Keratinocyte (primary cell): Measurements from ENCODE around the gene APBB2. TPM values are rescaled to one million over a fixed set of nuclear protein-coding genes. Genes with fewer than 3 reads are reported as not detected.
"Not testable (repeated sequence)": the region's sequence is repeated elsewhere in the genome, so short reads cannot be mapped to it uniquely, and the experiment has no call there.

ENCODE experiments used
- DNase-seq: peaks from one replicate; pipeline ENCODE4 v3.0.0-alpha.2; 2011; ENCODE audit warnings: low read depth, missing footprints, low spot score
- FAIRE-seq: peaks from 2 replicates; lab custom pipeline; 2011; peaks lifted over from hg19 to GRCh38; lab: Jason Lieb, UNC
- H2AFZ ChIP-seq: 2 replicates; pipeline ENCODE4 v1.6.0; 2012; ENCODE audit warnings: low read length, control low read depth, inconsistent platforms; ENCODE audit not compliant: control insufficient read depth
- H3K27ac ChIP-seq: 2 replicates; pipeline ENCODE4 v1.5.1; 2011; ENCODE audit warnings: low read length; ENCODE audit not compliant: control insufficient read depth, insufficient read depth
- H3K27me3 ChIP-seq: 3 replicates; pipeline ENCODE4 v1.6.0; 2011; ENCODE audit warnings: low read length; ENCODE audit not compliant: control insufficient read depth, insufficient read depth; ENCODE audit errors: extremely low read depth
- H3K36me3 ChIP-seq, 2 experiments: 2 replicates in 1 of 2; 3 replicates in 1 of 2; pipeline ENCODE4 v1.5.1; 2011; ENCODE audit warnings: low read length in 2 of 2, mild to moderate bottlenecking in 1 of 2; ENCODE audit not compliant: control insufficient read depth in 2 of 2, insufficient read depth in 2 of 2; ENCODE audit errors: extremely low read depth in 1 of 2
- H3K4me1 ChIP-seq: 3 replicates; pipeline ENCODE4 v1.5.1; 2011; ENCODE audit warnings: low read length; ENCODE audit not compliant: control insufficient read depth, insufficient read depth; ENCODE audit errors: extremely low read depth
- H3K4me2 ChIP-seq: 3 replicates; pipeline ENCODE4 v1.6.0; 2011; ENCODE audit warnings: low read depth, low read length; ENCODE audit not compliant: control insufficient read depth, insufficient read depth; ENCODE audit errors: extremely low read depth
- H3K4me3 ChIP-seq, 3 experiments: fragments of 200-600 bp in 1 of 3; sonication (generic) in 1 of 3; 2 replicates in 2 of 3; 3 replicates in 1 of 3; pipeline ENCODE4 v1.5.1; 2011 to 2016; ENCODE audit warnings: low read length in 3 of 3, mild to moderate bottlenecking in 3 of 3, control low read depth in 2 of 3, inconsistent platforms in 1 of 3, low read depth in 1 of 3, mixed read lengths in 1 of 3, mixed run types in 1 of 3, moderate library complexity in 1 of 3; ENCODE audit not compliant: control insufficient read depth in 2 of 3, insufficient read depth in 2 of 3; ENCODE audit errors: extremely low read depth in 1 of 3
- H3K79me2 ChIP-seq: 2 replicates; pipeline ENCODE4 v1.6.0; 2012; ENCODE audit warnings: low read length; ENCODE audit not compliant: control insufficient read depth, insufficient read depth
- H3K9ac ChIP-seq: 3 replicates; pipeline ENCODE4 v1.6.0; 2011; ENCODE audit warnings: low read length; ENCODE audit not compliant: control insufficient read depth, insufficient read depth; ENCODE audit errors: extremely low read depth
- H3K9me1 ChIP-seq: 3 replicates; pipeline ENCODE4 v1.6.0; 2011; ENCODE audit warnings: low read length; ENCODE audit not compliant: control insufficient read depth, insufficient read depth; ENCODE audit errors: extremely low read depth
- H3K9me3 ChIP-seq: 2 replicates; pipeline ENCODE4 v1.5.1; 2012; ENCODE audit warnings: low read depth, low read length; ENCODE audit not compliant: control insufficient read depth
- H4K20me1 ChIP-seq: 3 replicates; pipeline ENCODE4 v1.6.0; 2011; ENCODE audit warnings: low read length; ENCODE audit not compliant: control insufficient read depth, insufficient read depth; ENCODE audit errors: extremely low read depth
- EZH2 ChIP-seq: IDR thresholded peaks from one replicate; pipeline ENCODE4 v1.6.1; 2012; ENCODE audit warnings: inconsistent platforms, mild to moderate bottlenecking, low read length, moderate library complexity
- dilution Hi-C: fragments of 300-500 bp; cut with MboI; formaldehyde crosslinking; loops from one replicate; pipeline ENCODE4 v1.7.0; 2020; ENCODE audit warnings: low sequenced_read_pairs; ENCODE audit not compliant: extremely low pct_ligation_motif_present
- polyA plus RNA-seq, 5 experiments: library from polyadenylated mRNA; depleted of rRNA in 3 of 5; stranded (reverse) in 3 of 5; stranded (forward) in 1 of 5; unstranded in 1 of 5; fragments of >200 nt; gene quantifications; 1 replicate in 1 of 5; 2 replicates in 3 of 5; 3 replicates in 1 of 5; pipeline versions ENCODE4 v1.2.1 to v1.2.3, GENCODE V29; 2011 to 2012; ENCODE audit warnings: missing spikeins in 2 of 5, low read depth in 1 of 5, low replicate concordance in 1 of 5
- TF ChIP-seq, protein P1 (sequence below), 3 experiments: IDR thresholded peaks in 1 of 3; conservative IDR thresholded peaks in 1 of 3; optimal IDR thresholded peaks in 1 of 3; 2 replicates in 2 of 3; 3 replicates in 1 of 3; pipeline versions ENCODE3 to v1.5.1; 2011; ENCODE audit warnings: low read length in 3 of 3, mild to moderate bottlenecking in 3 of 3, moderate library complexity in 2 of 3, control low read depth in 1 of 3, inconsistent platforms in 1 of 3; ENCODE audit not compliant: insufficient read depth in 2 of 3; ENCODE audit errors: extremely low read depth in 1 of 3

Gene APBB2
- polyA plus RNA-seq, 1 donor (not counting 4 experiments of a cell fraction or from before 2014, with no cell fraction given) = 57.3 TPM

DNA sequence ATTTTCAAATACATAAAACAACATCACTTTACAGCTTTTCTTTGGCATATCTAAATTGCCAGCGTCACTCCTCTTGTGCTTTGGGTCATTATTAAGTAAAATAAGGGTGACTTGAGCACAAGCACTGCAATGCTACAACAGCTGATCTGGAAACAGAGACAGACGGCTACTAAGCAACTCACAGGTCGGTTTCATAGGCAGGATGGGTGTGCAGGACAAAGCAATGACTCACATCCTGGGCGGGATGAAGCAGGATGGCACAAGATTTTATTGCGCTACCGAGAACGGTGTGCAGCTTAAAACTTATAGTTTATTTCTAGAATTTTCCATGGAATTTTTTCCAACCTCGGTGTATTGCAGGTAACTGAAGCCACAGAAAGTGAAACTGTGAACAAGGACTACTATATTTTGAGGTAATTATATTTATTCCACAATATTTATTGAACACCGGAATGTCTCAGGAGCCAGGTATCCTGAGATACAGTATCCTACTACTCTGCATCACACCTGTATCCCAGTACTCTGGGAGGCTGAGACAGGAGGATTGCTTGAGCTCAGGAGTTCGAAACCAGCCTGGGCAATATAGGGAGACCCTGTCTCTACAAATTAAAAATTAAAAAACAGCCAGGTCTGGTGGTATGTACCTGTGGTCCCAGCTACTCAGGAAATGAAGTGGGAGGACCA, 215.5 kb downstream of the APBB2 start:
- FAIRE-seq = peak; percentile 85
- Histone ChIP-seq H3K36me3 (no peaks in the 10 kb centered on the region), H3K79me2 (peaks cover 15% of the 10 kb centered on the region), H2AFZ (no peak overlapping the region), H3K9ac (no peak overlapping the region), H3K27ac (peak overlapping the region; percentile 51), H3K27me3 (no peaks in the 10 kb centered on the region), H3K9me3 (no peaks in the 10 kb centered on the region), H3K4me3 (peak overlapping the region in 1 of 3 experiments; percentile 14), H3K4me2 (peak overlapping the region; percentile 49), H4K20me1 (no peaks in the 10 kb centered on the region), H3K4me1 (peaks cover 26% of the 10 kb centered on the region), H3K9me1 (no peaks in the 10 kb centered on the region)
- DNase-seq = peak; percentile 48
- dilution Hi-C loops = no loop called here
- no peak for TF ChIP-seq EZH2
- TF ChIP-seq, protein P1, sequence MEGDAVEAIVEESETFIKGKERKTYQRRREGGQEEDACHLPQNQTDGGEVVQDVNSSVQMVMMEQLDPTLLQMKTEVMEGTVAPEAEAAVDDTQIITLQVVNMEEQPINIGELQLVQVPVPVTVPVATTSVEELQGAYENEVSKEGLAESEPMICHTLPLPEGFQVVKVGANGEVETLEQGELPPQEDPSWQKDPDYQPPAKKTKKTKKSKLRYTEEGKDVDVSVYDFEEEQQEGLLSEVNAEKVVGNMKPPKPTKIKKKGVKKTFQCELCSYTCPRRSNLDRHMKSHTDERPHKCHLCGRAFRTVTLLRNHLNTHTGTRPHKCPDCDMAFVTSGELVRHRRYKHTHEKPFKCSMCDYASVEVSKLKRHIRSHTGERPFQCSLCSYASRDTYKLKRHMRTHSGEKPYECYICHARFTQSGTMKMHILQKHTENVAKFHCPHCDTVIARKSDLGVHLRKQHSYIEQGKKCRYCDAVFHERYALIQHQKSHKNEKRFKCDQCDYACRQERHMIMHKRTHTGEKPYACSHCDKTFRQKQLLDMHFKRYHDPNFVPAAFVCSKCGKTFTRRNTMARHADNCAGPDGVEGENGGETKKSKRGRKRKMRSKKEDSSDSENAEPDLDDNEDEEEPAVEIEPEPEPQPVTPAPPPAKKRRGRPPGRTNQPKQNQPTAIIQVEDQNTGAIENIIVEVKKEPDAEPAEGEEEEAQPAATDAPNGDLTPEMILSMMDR (optimal IDR thresholded peaks at IDR 0.05 in 1 of 3, IDR thresholded peaks at IDR 0.05 in 1 of 3, conservative IDR thresholded peaks at IDR 0.05 in 1 of 3; ENCODE audit: extremely low read depth in 1 of 3, insufficient read depth in 2 of 3, low read length in 3 of 3) = no peak

DNA sequence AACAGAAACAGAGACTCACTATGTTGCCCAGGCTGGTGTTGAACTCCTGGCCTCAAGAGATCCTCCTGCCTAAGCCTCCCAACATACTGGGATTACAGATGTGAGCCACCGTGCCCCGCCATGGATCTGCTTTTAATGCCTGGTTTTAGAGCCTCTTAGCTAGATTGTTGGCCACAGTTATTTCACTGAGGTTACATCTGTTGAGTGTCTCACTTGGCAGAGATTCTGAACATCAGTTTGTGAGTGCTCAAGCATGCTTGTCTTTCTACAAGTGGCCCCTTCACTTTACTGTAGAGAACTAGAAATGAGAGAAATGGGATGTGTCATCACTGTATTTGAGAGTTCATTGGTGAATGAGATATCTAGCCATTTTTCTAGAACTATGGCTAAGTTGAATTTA, 218.5 kb downstream of the APBB2 start:
- Histone ChIP-seq H3K27ac (no peak overlapping the region), H3K4me1 (peaks cover 55% of the 10 kb centered on the region), H2AFZ (no peak overlapping the region), H3K4me2 (no peak overlapping the region), H3K9me3 (no peaks in the 10 kb centered on the region), H3K9ac (no peak overlapping the region), H4K20me1 (no peaks in the 10 kb centered on the region), H3K4me3 (no peak overlapping the region), H3K36me3 (no peaks in the 10 kb centered on the region), H3K27me3 (no peaks in the 10 kb centered on the region), H3K9me1 (no peaks in the 10 kb centered on the region), H3K79me2 (peaks cover 20% of the 10 kb centered on the region)
- TF ChIP-seq, protein P1 (optimal IDR thresholded peaks at IDR 0.05 in 1 of 3, IDR thresholded peaks at IDR 0.05 in 1 of 3, conservative IDR thresholded peaks at IDR 0.05 in 1 of 3; ENCODE audit: extremely low read depth in 1 of 3, insufficient read depth in 2 of 3, low read length in 3 of 3) = no peak
- TF ChIP-seq EZH2 = no peak
- DNase-seq (no peak), FAIRE-seq (no peak)
- dilution Hi-C loops = no loop called here

DNA sequence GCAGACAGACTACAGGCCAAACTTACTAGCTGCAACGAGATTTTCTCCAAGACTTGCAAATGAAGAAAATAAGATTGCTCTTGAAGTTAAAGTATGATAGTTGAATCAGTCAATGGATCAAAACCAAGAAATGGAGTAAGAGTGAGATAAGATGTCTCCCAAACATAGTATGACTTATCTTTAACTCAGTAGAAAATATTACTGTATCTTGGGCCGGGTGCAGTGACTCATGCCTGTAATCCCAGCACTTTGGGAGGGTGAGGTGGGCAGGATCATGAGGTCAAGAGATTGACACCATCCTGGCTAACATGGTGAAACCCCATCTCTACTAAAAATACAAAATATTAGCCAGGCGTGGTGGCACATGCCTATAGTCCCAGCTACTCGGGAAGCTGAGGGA, 220.0 kb downstream of the APBB2 start:
- H2AFZ ChIP-seq, H3K9ac ChIP-seq, dilution Hi-C loops, H3K4me3 ChIP-seq, FAIRE-seq, H3K36me3 ChIP-seq, H3K9me3 ChIP-seq, H4K20me1 ChIP-seq, H3K27me3 ChIP-seq, H3K9me1 ChIP-seq: not testable (repeated sequence)
- Histone ChIP-seq H3K4me2 (peak overlapping the region; percentile 53), H3K4me1 (peaks cover 63% of the 10 kb centered on the region), H3K27ac (peak overlapping the region; percentile 76), H3K79me2 (peaks cover 22% of the 10 kb centered on the region)
- DNase-seq = peak; percentile 61

DNA sequence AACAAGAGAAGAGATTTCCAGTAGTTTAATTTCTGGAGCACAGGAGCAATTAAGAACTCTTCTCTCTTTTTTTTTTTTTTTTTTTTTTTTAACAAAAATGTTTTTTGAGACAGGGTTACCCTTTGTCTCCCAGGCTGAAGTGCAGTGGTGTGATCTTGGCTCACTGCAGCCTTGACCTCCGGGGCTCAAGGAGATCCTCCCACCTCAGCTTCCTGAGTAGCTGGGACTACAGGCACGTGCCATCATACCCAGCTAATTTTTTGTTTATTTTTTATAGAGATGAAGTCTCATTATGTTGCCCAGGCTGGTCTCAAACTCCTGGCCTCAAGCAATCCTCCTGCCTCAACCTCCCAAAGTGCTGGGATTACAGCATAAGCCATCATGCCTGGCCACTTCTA, 221.0 kb downstream of the APBB2 start:
- H3K27me3 ChIP-seq, H3K9me3 ChIP-seq, FAIRE-seq, dilution Hi-C loops, H2AFZ ChIP-seq, H3K4me3 ChIP-seq, H3K9me1 ChIP-seq, H3K36me3 ChIP-seq, DNase-seq, H4K20me1 ChIP-seq: not testable (repeated sequence)
- peak overlapping the region; percentile 37 for H3K4me2 ChIP-seq
- peaks cover 53% of the 10 kb centered on the region for H3K4me1 ChIP-seq
- H3K27ac ChIP-seq = peak overlapping the region; percentile 76
- H3K9ac ChIP-seq = peak overlapping the region; percentile 26
- H3K79me2 ChIP-seq = peaks cover 22% of the 10 kb centered on the region
